SK-N-SH (cell line): ENCODE measurements around the gene DBP. TPM values are rescaled to one million over a fixed set of nuclear protein-coding genes. Genes with fewer than 3 reads are reported as not detected.

ENCODE experiments used
- CTCF ChIA-PET: fragments of 300-600, 350-600 bp; formaldehyde crosslinking; extraction: SDS; loops from one replicate; lab custom pipeline; 2021; lab: Yijun Ruan, JAX
- POLR2A ChIA-PET: fragments of 350-600 bp; sonication (Branson Sonifier 250); formaldehyde crosslinking; extraction: SDS; loops from one replicate; lab custom pipeline; 2020; ENCODE audit warnings: antibody characterized with exemption, inconsistent platforms; lab: Yijun Ruan, JAX
- DNase-seq: peaks from one replicate; pipeline ENCODE4 v3.0.0; 2012
- H2AFZ ChIP-seq: fragments of 200-600 bp; sonication (generic); 2 replicates; pipeline ENCODE4 v1.8.1; 2016; ENCODE audit warnings: antibody characterized with exemption, mild to moderate bottlenecking, low read depth
- H3F3A ChIP-seq: fragments of 200-600 bp; sonication (generic); replicated peaks from 2 replicates; pipeline ENCODE3; 2016; ENCODE audit warnings: antibody characterized with exemption, mild to moderate bottlenecking; ENCODE audit not compliant: insufficient read depth
- H3K27ac ChIP-seq, 2 experiments: fragments of 200-500 bp in 1 of 2; fragments of 200-600 bp in 1 of 2; sonication (Bioruptor generic) in 1 of 2; sonication (generic), shearing (Covaris generic) in 1 of 2; 2 replicates each; pipeline versions ENCODE4 v1.5.1 to v1.6.1; 2014 to 2016; ENCODE audit warnings: low read depth in 2 of 2, inconsistent platforms in 1 of 2, low read length in 1 of 2, mild to moderate bottlenecking in 1 of 2, mixed read lengths in 1 of 2
- H3K27me3 ChIP-seq: fragments of 200-600 bp; sonication (generic), shearing (Covaris generic); 2 replicates; pipeline ENCODE4 v1.6.1; 2016; ENCODE audit warnings: mixed run types; ENCODE audit not compliant: insufficient read depth
- H3K36me3 ChIP-seq, 2 experiments: fragments of 200-500 bp in 1 of 2; fragments of 200-600 bp in 1 of 2; sonication (Bioruptor generic) in 1 of 2; sonication (generic) in 1 of 2; replicated peaks in 1 of 2; 2 replicates each; pipeline versions ENCODE3 to v1.5.1; 2014 to 2016; ENCODE audit warnings: low read length in 1 of 2, mild to moderate bottlenecking in 1 of 2; ENCODE audit not compliant: insufficient read depth in 2 of 2, control insufficient read depth in 1 of 2
- H3K4me1 ChIP-seq, 2 experiments: fragments of 200-500 bp in 1 of 2; fragments of 200-600 bp in 1 of 2; sonication (Bioruptor generic) in 1 of 2; sonication (generic), shearing (Covaris generic) in 1 of 2; 2 replicates each; pipeline versions ENCODE4 v1.5.1 to v1.6.1; 2014 to 2016; ENCODE audit warnings: low read depth in 1 of 2, low read length in 1 of 2, mixed run types in 1 of 2; ENCODE audit not compliant: insufficient read depth in 2 of 2, control insufficient read depth in 1 of 2
- H3K4me2 ChIP-seq: fragments of 200-600 bp; sonication (generic), shearing (Covaris generic); 2 replicates; pipeline ENCODE4 v1.6.1; 2017; ENCODE audit warnings: mixed run types
- H3K4me3 ChIP-seq, 2 experiments: fragments of 200-500 bp in 1 of 2; fragments of 200-600 bp in 1 of 2; sonication (Bioruptor generic) in 1 of 2; sonication (generic), shearing (Covaris generic) in 1 of 2; 2 replicates each; pipeline versions ENCODE4 v1.5.1 to v1.8.1; 2014 to 2016; ENCODE audit warnings: low read depth in 2 of 2, inconsistent platforms in 1 of 2, low read length in 1 of 2, mild to moderate bottlenecking in 1 of 2, mixed read lengths in 1 of 2, moderate library complexity in 1 of 2
- H3K79me2 ChIP-seq: fragments of 200-600 bp; sonication (generic); 2 replicates; pipeline ENCODE4 v1.8.1; 2017; ENCODE audit warnings: mild to moderate bottlenecking; ENCODE audit not compliant: insufficient read depth
- H3K9ac ChIP-seq: fragments of 200-600 bp; sonication (generic); 2 replicates; pipeline ENCODE4 v1.6.1; 2017; ENCODE audit warnings: mixed run types
- H3K9me2 ChIP-seq: fragments of 200-600 bp; sonication (generic); 2 replicates; pipeline ENCODE4 v1.6.1; 2017; ENCODE audit warnings: mixed run types
- H3K9me3 ChIP-seq: fragments of 200-600 bp; sonication (generic); 2 replicates; pipeline ENCODE4 v1.6.1; 2017; ENCODE audit warnings: mixed run types, mild to moderate bottlenecking, moderate library complexity
- H4K20me1 ChIP-seq: fragments of 200-600 bp; sonication (generic); 2 replicates; pipeline ENCODE4 v1.6.1; 2017; ENCODE audit warnings: mild to moderate bottlenecking, mixed run types; ENCODE audit not compliant: insufficient read depth
- EP300 ChIP-seq, 2 experiments: IDR thresholded peaks; 2 replicates each; pipeline versions ENCODE4 v1.4.0 to v1.6.1; 2012; ENCODE audit warnings: borderline replicate concordance in 1 of 2, low read depth in 1 of 2, low read length in 1 of 2
- FOXJ3 ChIP-seq: sonication (generic); formaldehyde crosslinking; IDR thresholded peaks from 2 replicates; pipeline ENCODE4 v1.5.1; 2020; ENCODE audit warnings: mild to moderate bottlenecking, missing genetic modification reagents
- IRF3 ChIP-seq: fragments of 150-350 bp; IDR thresholded peaks from 2 replicates; pipeline ENCODE4 v1.6.1; 2016; ENCODE audit warnings: mild to moderate bottlenecking, low read depth, low read length
- NRF1 ChIP-seq: IDR thresholded peaks from 2 replicates; pipeline ENCODE4 v1.6.1; 2012; ENCODE audit warnings: low read depth, mild to moderate bottlenecking, low read length
- RAD21 ChIP-seq: IDR thresholded peaks from 2 replicates; pipeline ENCODE4 v1.6.1; 2012; ENCODE audit warnings: mild to moderate bottlenecking, low read length
- REST ChIP-seq: IDR thresholded peaks from 2 replicates; pipeline ENCODE4 v1.6.1; 2012; ENCODE audit warnings: mild to moderate bottlenecking, low read depth, low read length, moderate library complexity
- RFX5 ChIP-seq: IDR thresholded peaks from 2 replicates; pipeline ENCODE4 v1.6.1; 2012; ENCODE audit warnings: mild to moderate bottlenecking, improper control_type of control experiment, low read length
- RXRA ChIP-seq: IDR thresholded peaks from 2 replicates; pipeline ENCODE4 v1.4.0; 2012; ENCODE audit warnings: low read depth, mild to moderate bottlenecking, borderline replicate concordance
- SIN3A ChIP-seq: IDR thresholded peaks from 2 replicates; pipeline ENCODE4 v1.6.1; 2012; ENCODE audit warnings: low read depth, mild to moderate bottlenecking, low read length, moderate library complexity, borderline replicate concordance
- TEAD4 ChIP-seq: IDR thresholded peaks from 2 replicates; pipeline ENCODE4 v1.4.0; 2012; ENCODE audit warnings: mild to moderate bottlenecking, borderline replicate concordance; ENCODE audit not compliant: insufficient read depth
- ZBTB33 ChIP-seq: IDR thresholded peaks from 2 replicates; pipeline ENCODE4 v1.4.0; 2012; ENCODE audit warnings: low read depth, borderline replicate concordance
- WGBS: methylation state at CpG from one replicate; pipeline ENCODE4 v1.1.6; 2017; ENCODE audit warnings: low lambda C conversion rate; 5-methylcytosine and 5-hydroxymethylcytosine counted together
- polyA plus RNA-seq, 3 experiments: library from polyadenylated mRNA; depleted of rRNA; stranded (reverse); fragments of >200 nt; gene quantifications; 2 replicates each; pipeline ENCODE4 v1.2.3, GENCODE V29; 2012

The DBP gene
- polyA plus RNA-seq, 1 of the 3 experiments (the other 2 are of a cell fraction): 12.6 TPM

GRCh38 chr19:48669903-48670668 is 32.9 kb upstream of the DBP start:
- Histone ChIP-seq H2AFZ (no peak overlapping the region), H3K36me3 (no peaks in the 10 kb centered on the region), H3F3A (no peaks in the 10 kb centered on the region), H3K4me1 (peaks cover 0 to 2% of the 10 kb centered on the region in 2 experiments; a peak in 1 of 4 replicates), H3K27me3 (no peaks in the 10 kb centered on the region), H3K4me2 (no peak overlapping the region), H3K9me2 (no peaks in the 10 kb centered on the region), H3K9me3 (no peaks in the 10 kb centered on the region), H4K20me1 (no peaks in the 10 kb centered on the region), H3K4me3 (no peak overlapping the region), H3K79me2 (no peaks in the 10 kb centered on the region), H3K27ac (no peak overlapping the region), H3K9ac (no peak overlapping the region)
- POLR2A ChIA-PET: no interaction called here
- no peak for TF ChIP-seq SIN3A
- TF ChIP-seq IRF3: no peak
- no peak for TF ChIP-seq EP300 (IDR thresholded peaks at IDR 0.05; ENCODE audit: borderline replicate concordance in 1 of 2, low read depth in 1 of 2, low read length in 1 of 2)
- TF ChIP-seq RXRA: no peak
- TF ChIP-seq ZBTB33: no peak
- TF ChIP-seq NRF1: no peak
- 92% methylated on average over 9 of the region's 26 CpGs for WGBS
- CTCF ChIA-PET: no interaction called here
- no peak for DNase-seq

GRCh38 chr19:48668761-48669160 is 31.6 kb upstream of the DBP start:
- Histone ChIP-seq H3K36me3 (no peaks in the 10 kb centered on the region), H4K20me1 (no peaks in the 10 kb centered on the region), H3K9ac (no peak overlapping the region), H3K4me3 (no peak overlapping the region), H3K79me2 (no peaks in the 10 kb centered on the region), H3K4me2 (no peak overlapping the region), H3K27ac (no peak overlapping the region), H3K9me3 (no peaks in the 10 kb centered on the region), H3F3A (no peaks in the 10 kb centered on the region), H3K4me1 (no peaks in the 10 kb centered on the region), H2AFZ (no peak overlapping the region), H3K9me2 (no peaks in the 10 kb centered on the region), H3K27me3 (no peaks in the 10 kb centered on the region)
- WGBS: 79% methylated on average over 2 of the region's 2 CpGs
- ChIA-PET CTCF (interaction anchor here (1.1 kb wide), 1 partner anchor 21 kb away, joined by 3 read pairs; no protein-coding TSS in a partner anchor), POLR2A (no interaction called here)
- no peak for DNase-seq
- TF ChIP-seq FOXJ3 (CRISPR knock-in tag) (no peak), RAD21 (no peak), SIN3A (no peak), REST (no peak), TEAD4 (no peak), RFX5 (no peak)
